ENCODE data around the gene FNIP2. TPM values are rescaled to one million over a fixed set of nuclear protein-coding genes. Genes with fewer than 3 reads are reported as not detected.

Gene FNIP2
- total RNA-seq, 1 donor from 2014 or later = 18.5 TPM

DNA sequence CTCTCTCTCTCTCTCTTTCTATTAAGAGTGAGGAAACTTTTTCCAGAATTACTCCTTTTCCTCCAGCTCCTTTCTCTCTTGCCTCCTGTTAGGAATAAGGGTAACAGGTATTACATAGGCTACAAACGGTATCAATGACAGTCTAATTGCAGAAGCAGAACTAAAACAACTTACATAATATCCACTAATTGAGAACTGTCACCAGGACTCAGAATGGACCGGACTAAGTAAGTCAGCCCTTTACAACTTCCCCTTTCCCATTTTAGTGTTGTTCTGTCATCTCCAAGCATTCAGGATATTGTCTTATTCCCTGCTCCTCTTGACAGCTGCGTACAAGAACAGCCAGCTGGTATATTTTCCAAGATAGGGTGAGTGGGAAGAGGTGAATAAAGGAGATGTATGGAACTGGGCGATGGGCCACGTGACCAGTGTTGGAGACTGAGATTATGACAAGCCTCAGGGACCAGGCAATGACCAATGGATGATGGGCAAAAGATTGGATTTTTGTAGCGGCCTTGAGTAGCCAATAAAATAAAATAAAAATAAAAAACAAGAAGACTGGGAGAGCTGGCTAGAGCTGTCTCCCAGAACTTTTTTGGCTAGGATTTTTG, 2.3 kb upstream of the FNIP2 start:
- Mint-ChIP-seq H3K4me1 (ENCODE audit: low read depth, unreplicated experiment) (peaks cover 5% of the 10 kb centered on the region), H3K27ac (ENCODE audit: unreplicated experiment) (no peak overlapping the region), H3K36me3 (ENCODE audit: low read depth, unreplicated experiment) (no peaks in the 10 kb centered on the region), H3K4me3 (ENCODE audit: unreplicated experiment) (no peak overlapping the region), H3K9me3 (ENCODE audit: unreplicated experiment) (no peaks in the 10 kb centered on the region), H3K27me3 (ENCODE audit: low read depth, unreplicated experiment) (no peaks in the 10 kb centered on the region)
- Histone ChIP-seq H3K4me1 (ENCODE audit: insufficient read depth, low read length) (peaks cover 12% of the 10 kb centered on the region), H3K4me3 (ENCODE audit: insufficient read depth, low read depth, low read length) (no peak overlapping the region), H3K36me3 (ENCODE audit: insufficient read depth, low read length) (no peaks in the 10 kb centered on the region), H3K79me2 (ENCODE audit: insufficient read depth, low read length) (peaks cover 24% of the 10 kb centered on the region), H3K27me3 (ENCODE audit: insufficient read depth, low read length) (no peaks in the 10 kb centered on the region), H3K27ac (ENCODE audit: low read depth, low read length) (no peak overlapping the region), H3K9ac (ENCODE audit: low read length) (no peak overlapping the region), H3K4me2 (ENCODE audit: low read length) (no peak overlapping the region), H3K9me3 (ENCODE audit: insufficient read depth, low read depth, low read length) (no peaks in the 10 kb centered on the region), H2AFZ (ENCODE audit: low read depth, low read length) (no peak overlapping the region), H4K20me1 (ENCODE audit: insufficient read depth, low read length) (peaks cover 18% of the 10 kb centered on the region)
- FAIRE-seq (no peak), DNase-seq (ENCODE audit: low read depth) (no peak)
- no peak for TF ChIP-seq EZH2 (IDR thresholded peaks at IDR 0.05; ENCODE audit: insufficient read depth, low read length)
- TF ChIP-seq, protein P1, sequence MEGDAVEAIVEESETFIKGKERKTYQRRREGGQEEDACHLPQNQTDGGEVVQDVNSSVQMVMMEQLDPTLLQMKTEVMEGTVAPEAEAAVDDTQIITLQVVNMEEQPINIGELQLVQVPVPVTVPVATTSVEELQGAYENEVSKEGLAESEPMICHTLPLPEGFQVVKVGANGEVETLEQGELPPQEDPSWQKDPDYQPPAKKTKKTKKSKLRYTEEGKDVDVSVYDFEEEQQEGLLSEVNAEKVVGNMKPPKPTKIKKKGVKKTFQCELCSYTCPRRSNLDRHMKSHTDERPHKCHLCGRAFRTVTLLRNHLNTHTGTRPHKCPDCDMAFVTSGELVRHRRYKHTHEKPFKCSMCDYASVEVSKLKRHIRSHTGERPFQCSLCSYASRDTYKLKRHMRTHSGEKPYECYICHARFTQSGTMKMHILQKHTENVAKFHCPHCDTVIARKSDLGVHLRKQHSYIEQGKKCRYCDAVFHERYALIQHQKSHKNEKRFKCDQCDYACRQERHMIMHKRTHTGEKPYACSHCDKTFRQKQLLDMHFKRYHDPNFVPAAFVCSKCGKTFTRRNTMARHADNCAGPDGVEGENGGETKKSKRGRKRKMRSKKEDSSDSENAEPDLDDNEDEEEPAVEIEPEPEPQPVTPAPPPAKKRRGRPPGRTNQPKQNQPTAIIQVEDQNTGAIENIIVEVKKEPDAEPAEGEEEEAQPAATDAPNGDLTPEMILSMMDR (IDR thresholded peaks at IDR 0.05; ENCODE audit: insufficient read depth, low read depth, low read length) = no peak

DNA sequence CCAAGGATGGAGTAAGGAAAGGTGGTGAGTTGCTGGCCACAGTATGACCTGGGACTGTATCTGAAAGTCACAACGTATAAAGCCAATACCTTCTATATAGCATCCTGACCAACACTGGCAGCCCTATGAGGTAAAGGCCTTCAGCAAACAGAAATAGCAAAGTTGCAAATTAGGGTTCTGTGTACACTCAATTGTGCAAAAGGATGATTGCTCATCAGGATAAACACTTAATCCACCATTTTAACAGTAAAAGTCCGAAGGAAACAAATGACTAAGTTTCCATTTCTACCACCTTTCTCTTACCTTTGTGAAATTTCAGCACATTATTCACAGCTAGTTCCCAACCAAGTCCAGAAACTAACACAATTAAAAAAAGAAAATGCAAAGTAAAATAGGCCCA, 1.4 kb upstream of the FNIP2 start:
- TF ChIP-seq EZH2 (IDR thresholded peaks at IDR 0.05; ENCODE audit: insufficient read depth, low read length) = no peak
- peaks cover 8% of the 10 kb centered on the region for H3K4me1 Mint-ChIP-seq (ENCODE audit: low read depth, unreplicated experiment)
- peaks cover 21% of the 10 kb centered on the region for H4K20me1 ChIP-seq (ENCODE audit: insufficient read depth, low read length)
- no peak overlapping the region for H3K9ac ChIP-seq (ENCODE audit: low read length)
- no peak overlapping the region for H2AFZ ChIP-seq (ENCODE audit: low read depth, low read length)
- H3K4me2 ChIP-seq (ENCODE audit: low read length) = no peak overlapping the region
- no peaks in the 10 kb centered on the region for H3K9me3 ChIP-seq (ENCODE audit: insufficient read depth, low read depth, low read length)
- H3K27ac ChIP-seq (ENCODE audit: low read depth, low read length) = no peak overlapping the region
- no peak overlapping the region for H3K27ac Mint-ChIP-seq (ENCODE audit: unreplicated experiment)
- FAIRE-seq (no peak), DNase-seq (ENCODE audit: low read depth) (no peak)
- no peaks in the 10 kb centered on the region for H3K27me3 Mint-ChIP-seq (ENCODE audit: low read depth, unreplicated experiment)
- no peaks in the 10 kb centered on the region for H3K9me3 Mint-ChIP-seq (ENCODE audit: unreplicated experiment)
- no peaks in the 10 kb centered on the region for H3K27me3 ChIP-seq (ENCODE audit: insufficient read depth, low read length)
- peak overlapping the region; percentile 91 for H3K4me3 Mint-ChIP-seq (ENCODE audit: unreplicated experiment)
- H3K36me3 ChIP-seq (ENCODE audit: insufficient read depth, low read length) = no peaks in the 10 kb centered on the region
- no peak overlapping the region for H3K4me3 ChIP-seq (ENCODE audit: insufficient read depth, low read depth, low read length)
- no peaks in the 10 kb centered on the region for H3K36me3 Mint-ChIP-seq (ENCODE audit: low read depth, unreplicated experiment)
- H3K79me2 ChIP-seq (ENCODE audit: insufficient read depth, low read length) = peaks cover 34% of the 10 kb centered on the region
- H3K4me1 ChIP-seq (ENCODE audit: insufficient read depth, low read length) = peaks cover 12% of the 10 kb centered on the region

DNA sequence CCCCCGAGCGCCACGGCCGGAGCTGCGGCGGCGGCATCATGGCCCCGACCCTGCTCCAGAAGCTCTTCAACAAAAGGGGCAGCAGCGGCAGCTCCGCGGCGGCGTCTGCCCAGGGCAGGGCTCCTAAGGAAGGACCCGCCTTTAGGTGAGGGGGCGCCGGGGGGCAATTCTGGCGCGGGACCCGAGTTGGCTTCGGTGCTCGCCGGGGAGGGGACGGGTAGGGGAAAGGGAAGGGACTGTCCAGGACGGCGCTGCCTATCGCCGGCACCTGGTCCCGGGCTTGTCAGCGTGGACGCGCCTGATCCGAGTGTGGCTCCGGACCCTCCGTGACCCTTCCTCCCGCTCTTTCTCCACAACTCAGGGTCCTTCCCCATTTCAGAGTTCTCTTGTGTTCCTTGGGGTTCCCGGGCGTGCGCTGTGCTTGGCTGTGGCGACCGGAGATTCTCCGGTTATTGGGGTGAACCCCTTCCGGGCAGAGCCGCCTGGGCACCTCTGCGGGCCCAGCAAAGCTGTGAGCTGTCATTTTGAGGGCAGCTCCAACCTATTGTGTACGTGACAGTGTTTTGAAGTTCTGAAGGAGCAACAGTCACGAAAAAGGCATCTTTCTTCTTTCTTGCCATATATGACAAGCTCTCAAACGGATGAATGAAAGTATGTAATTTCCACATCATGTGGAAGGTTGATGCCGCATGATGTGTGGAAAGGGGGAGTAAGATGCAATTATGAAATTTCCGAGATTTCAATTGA, 522 bp downstream of the FNIP2 start:
- H3K4me3 Mint-ChIP-seq (ENCODE audit: unreplicated experiment) = peak overlapping the region; percentile 99
- Histone ChIP-seq H3K27ac (ENCODE audit: low read depth, low read length) (peak overlapping the region; percentile 75), H3K36me3 (ENCODE audit: insufficient read depth, low read length) (no peaks in the 10 kb centered on the region), H3K4me3 (ENCODE audit: insufficient read depth, low read depth, low read length) (peak overlapping the region; percentile 74), H3K9ac (ENCODE audit: low read length) (peak overlapping the region; percentile 98), H3K79me2 (ENCODE audit: insufficient read depth, low read length) (peaks cover 53% of the 10 kb centered on the region), H3K9me3 (ENCODE audit: insufficient read depth, low read depth, low read length) (no peaks in the 10 kb centered on the region), H3K4me2 (ENCODE audit: low read length) (peak overlapping the region; percentile 87), H3K27me3 (ENCODE audit: insufficient read depth, low read length) (no peaks in the 10 kb centered on the region), H3K4me1 (ENCODE audit: insufficient read depth, low read length) (peaks cover 12% of the 10 kb centered on the region), H2AFZ (ENCODE audit: low read depth, low read length) (peak overlapping the region; percentile 76), H4K20me1 (ENCODE audit: insufficient read depth, low read length) (peaks cover 21% of the 10 kb centered on the region)
- no peaks in the 10 kb centered on the region for H3K9me3 Mint-ChIP-seq (ENCODE audit: unreplicated experiment)
- no peak for FAIRE-seq
- H3K36me3 Mint-ChIP-seq (ENCODE audit: low read depth, unreplicated experiment) = no peaks in the 10 kb centered on the region
- peaks cover 10% of the 10 kb centered on the region for H3K4me1 Mint-ChIP-seq (ENCODE audit: low read depth, unreplicated experiment)
- peak overlapping the region; percentile 83 for H3K27ac Mint-ChIP-seq (ENCODE audit: unreplicated experiment)
- no peaks in the 10 kb centered on the region for H3K27me3 Mint-ChIP-seq (ENCODE audit: low read depth, unreplicated experiment)
- no peak for DNase-seq (ENCODE audit: low read depth)
- no peak for TF ChIP-seq EZH2 (IDR thresholded peaks at IDR 0.05; ENCODE audit: insufficient read depth, low read length)
- TF ChIP-seq, protein P1 (IDR thresholded peaks at IDR 0.05; ENCODE audit: insufficient read depth, low read depth, low read length) = no peak
